ENCODE data around the gene COL5A2. TPM values are rescaled to one million over a fixed set of nuclear protein-coding genes. Genes with fewer than 3 reads are reported as not detected.

COL5A2 gene
- total RNA-seq, 1 donor from 2014 or later = 26.3 TPM

GRCh38 chr2:189163889-189164288 lies 15.7 kb downstream of the COL5A2 start:
- ATAC-seq (peak in 1 of 2 donors; percentile 21), DNase-seq (no peak)
- Histone ChIP-seq H3K4me1 (peaks cover 5% of the 10 kb centered on the region), H3K4me3 (no peak overlapping the region), H3K27me3 (ENCODE audit: low read depth) (no peaks in the 10 kb centered on the region), H3K36me3 (no peaks in the 10 kb centered on the region), H3K9me3 (no peaks in the 10 kb centered on the region), H3K27ac (no peak overlapping the region)
- no peak for TF ChIP-seq CTCF (IDR thresholded peaks at IDR 0.05)
- intact Hi-C loops (cut with DNase I) = no loop called here

GRCh38 chr2:189162566-189162965 lies 17.0 kb downstream of the COL5A2 start:
- no peak for ATAC-seq
- Histone ChIP-seq H3K4me3 (no peak overlapping the region), H3K9me3 (no peaks in the 10 kb centered on the region), H3K4me1 (peaks cover 5% of the 10 kb centered on the region), H3K27ac (no peak overlapping the region), H3K27me3 (ENCODE audit: low read depth) (no peaks in the 10 kb centered on the region), H3K36me3 (no peaks in the 10 kb centered on the region)
- no peak for DNase-seq
- no peak for TF ChIP-seq CTCF (IDR thresholded peaks at IDR 0.05)
- intact Hi-C loops (cut with DNase I) = no loop called here

GRCh38 chr2:189161894-189162293 lies 17.7 kb downstream of the COL5A2 start:
- H3K27ac ChIP-seq = no peak overlapping the region
- intact Hi-C loops (cut with DNase I) = no loop called here
- no peaks in the 10 kb centered on the region for H3K36me3 ChIP-seq
- ATAC-seq (no peak), DNase-seq (no peak)
- no peaks in the 10 kb centered on the region for H3K27me3 ChIP-seq (ENCODE audit: low read depth)
- peaks cover 5% of the 10 kb centered on the region for H3K4me1 ChIP-seq
- no peak overlapping the region for H3K4me3 ChIP-seq
- no peak for TF ChIP-seq CTCF (IDR thresholded peaks at IDR 0.05)
- H3K9me3 ChIP-seq = no peaks in the 10 kb centered on the region

GRCh38 chr2:189159717-189160116 lies 19.8 kb downstream of the COL5A2 start:
- no peaks in the 10 kb centered on the region for H3K9me3 ChIP-seq
- no peak overlapping the region for H3K27ac ChIP-seq
- peaks cover 5% of the 10 kb centered on the region for H3K4me1 ChIP-seq
- H3K36me3 ChIP-seq = no peaks in the 10 kb centered on the region
- TF ChIP-seq CTCF (IDR thresholded peaks at IDR 0.05) = no peak
- H3K27me3 ChIP-seq (ENCODE audit: low read depth) = no peaks in the 10 kb centered on the region
- intact Hi-C loops (cut with DNase I) = no loop called here
- no peak overlapping the region for H3K4me3 ChIP-seq
- DNase-seq (no peak), ATAC-seq (no peak)

- H3K4me3 ChIP-seq = no peak overlapping the region
- H3K4me1 ChIP-seq = peaks cover 5% of the 10 kb centered on the region
- no peak overlapping the region for H3K27ac ChIP-seq
- H3K36me3 ChIP-seq = no peaks in the 10 kb centered on the region
- DNase-seq (no peak), ATAC-seq (no peak)
- TF ChIP-seq CTCF (IDR thresholded peaks at IDR 0.05) = no peak
- intact Hi-C loops (cut with DNase I) = no loop called here
- H3K27me3 ChIP-seq (ENCODE audit: low read depth) = no peaks in the 10 kb centered on the region
- no peaks in the 10 kb centered on the region for H3K9me3 ChIP-seq
Observed at GRCh38 chr2:189159273-189159672, 20.3 kb downstream of the COL5A2 start.

- Histone ChIP-seq H3K4me1 (peaks cover 1% of the 10 kb centered on the region), H3K36me3 (no peaks in the 10 kb centered on the region), H3K4me3 (no peak overlapping the region), H3K27ac (no peak overlapping the region), H3K9me3 (no peaks in the 10 kb centered on the region), H3K27me3 (ENCODE audit: low read depth) (no peaks in the 10 kb centered on the region)
- TF ChIP-seq CTCF (IDR thresholded peaks at IDR 0.05) = no peak
- intact Hi-C loops (cut with DNase I) = no loop called here
- ATAC-seq (no peak), DNase-seq (no peak)
Observed at GRCh38 chr2:189157939-189158338, 21.6 kb downstream of the COL5A2 start.

Data from lower lobe of right lung (tissue), 2 donors.